ENCODE measurements around the gene MTPN. TPM values are rescaled to one million over a fixed set of nuclear protein-coding genes. Genes with fewer than 3 reads are reported as not detected.

Gene MTPN
- total RNA-seq, 1 donor from 2014 or later, result 173 TPM

DNA sequence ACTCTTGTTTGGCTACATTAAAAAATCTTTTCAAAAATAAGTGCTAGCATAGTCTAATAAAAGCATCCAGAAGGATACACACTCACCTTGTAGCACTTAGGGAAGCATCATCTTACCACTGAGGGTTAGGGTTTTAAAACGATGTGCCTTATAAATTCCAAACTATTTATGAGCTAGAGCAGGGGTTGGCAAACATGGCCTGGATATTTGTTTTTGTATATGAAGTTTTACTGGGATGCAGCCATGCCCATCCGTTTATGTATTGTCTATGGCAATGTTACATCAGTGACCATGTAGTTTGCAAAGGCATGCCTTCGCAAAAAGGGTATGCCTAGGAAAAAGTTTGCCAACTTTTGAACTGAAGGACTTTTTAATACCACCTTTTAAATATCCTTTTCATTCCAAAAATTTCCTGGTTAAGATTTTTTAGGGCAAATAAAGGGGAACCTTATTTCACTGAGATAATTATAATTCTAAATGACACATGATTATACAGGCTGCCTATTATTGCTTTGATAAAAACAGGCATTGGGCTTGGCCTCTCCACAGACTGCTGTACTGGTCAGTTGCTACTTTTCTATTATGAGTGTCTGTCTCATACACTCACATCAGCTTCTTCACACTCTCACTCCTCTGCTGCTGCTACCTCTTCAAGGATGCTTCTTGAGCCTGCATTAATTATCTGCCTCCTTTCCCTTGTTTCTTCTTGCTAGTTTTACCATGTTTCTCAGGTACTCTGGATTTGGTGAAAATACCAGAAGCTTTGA is 30.7 kb downstream of the MTPN start:
- Histone ChIP-seq H3K27me3 (ENCODE audit: insufficient read depth, low read length) (no peaks in the 10 kb centered on the region), H3K4me2 (ENCODE audit: low read length) (no peak overlapping the region), H3K27ac (ENCODE audit: low read depth, low read length) (no peak overlapping the region), H2AFZ (ENCODE audit: low read depth, low read length) (no peak overlapping the region), H3K9me3 (ENCODE audit: insufficient read depth, low read depth, low read length) (no peaks in the 10 kb centered on the region), H3K9ac (ENCODE audit: low read length) (no peak overlapping the region), H3K36me3 (ENCODE audit: insufficient read depth, low read length) (peaks cover 22% of the 10 kb centered on the region), H4K20me1 (ENCODE audit: insufficient read depth, low read length) (peaks cover 14% of the 10 kb centered on the region), H3K4me3 (ENCODE audit: insufficient read depth, low read depth, low read length) (no peak overlapping the region), H3K79me2 (ENCODE audit: insufficient read depth, low read length) (peaks cover 53% of the 10 kb centered on the region), H3K4me1 (ENCODE audit: insufficient read depth, low read length) (no peaks in the 10 kb centered on the region)
- no peak for DNase-seq (ENCODE audit: low read depth)
- Mint-ChIP-seq H3K4me1 (ENCODE audit: low read depth, unreplicated experiment) (peaks cover 7% of the 10 kb centered on the region), H3K9me3 (ENCODE audit: unreplicated experiment) (no peaks in the 10 kb centered on the region), H3K4me3 (ENCODE audit: unreplicated experiment) (no peak overlapping the region), H3K36me3 (ENCODE audit: low read depth, unreplicated experiment) (peaks cover 3% of the 10 kb centered on the region), H3K27me3 (ENCODE audit: low read depth, unreplicated experiment) (no peaks in the 10 kb centered on the region), H3K27ac (ENCODE audit: unreplicated experiment) (no peak overlapping the region)
- no peak for TF ChIP-seq EZH2 (IDR thresholded peaks at IDR 0.05; ENCODE audit: insufficient read depth, low read length)
- TF ChIP-seq, protein P1, sequence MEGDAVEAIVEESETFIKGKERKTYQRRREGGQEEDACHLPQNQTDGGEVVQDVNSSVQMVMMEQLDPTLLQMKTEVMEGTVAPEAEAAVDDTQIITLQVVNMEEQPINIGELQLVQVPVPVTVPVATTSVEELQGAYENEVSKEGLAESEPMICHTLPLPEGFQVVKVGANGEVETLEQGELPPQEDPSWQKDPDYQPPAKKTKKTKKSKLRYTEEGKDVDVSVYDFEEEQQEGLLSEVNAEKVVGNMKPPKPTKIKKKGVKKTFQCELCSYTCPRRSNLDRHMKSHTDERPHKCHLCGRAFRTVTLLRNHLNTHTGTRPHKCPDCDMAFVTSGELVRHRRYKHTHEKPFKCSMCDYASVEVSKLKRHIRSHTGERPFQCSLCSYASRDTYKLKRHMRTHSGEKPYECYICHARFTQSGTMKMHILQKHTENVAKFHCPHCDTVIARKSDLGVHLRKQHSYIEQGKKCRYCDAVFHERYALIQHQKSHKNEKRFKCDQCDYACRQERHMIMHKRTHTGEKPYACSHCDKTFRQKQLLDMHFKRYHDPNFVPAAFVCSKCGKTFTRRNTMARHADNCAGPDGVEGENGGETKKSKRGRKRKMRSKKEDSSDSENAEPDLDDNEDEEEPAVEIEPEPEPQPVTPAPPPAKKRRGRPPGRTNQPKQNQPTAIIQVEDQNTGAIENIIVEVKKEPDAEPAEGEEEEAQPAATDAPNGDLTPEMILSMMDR (IDR thresholded peaks at IDR 0.05; ENCODE audit: insufficient read depth, low read depth, low read length), result no peak
- no peak for FAIRE-seq

DNA sequence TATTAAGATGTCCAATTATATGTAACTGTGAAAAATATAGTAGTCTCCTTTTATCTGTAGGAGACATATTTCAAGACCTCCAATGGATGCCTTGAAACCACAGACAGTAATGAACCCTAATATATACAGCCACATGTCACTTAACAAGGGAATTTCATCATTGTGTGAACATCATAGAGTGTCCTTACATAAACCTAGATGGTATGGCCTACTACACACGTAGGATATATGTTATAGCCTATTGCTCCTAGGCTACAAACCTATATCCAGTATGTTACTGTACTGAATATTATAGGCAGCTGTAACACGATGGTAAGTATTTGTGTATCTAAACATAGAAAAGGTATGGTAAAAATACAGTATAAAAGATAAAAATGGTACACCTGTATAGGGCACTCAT is 32.4 kb downstream of the MTPN start:
- Mint-ChIP-seq H3K9me3 (ENCODE audit: unreplicated experiment) (no peaks in the 10 kb centered on the region), H3K27me3 (ENCODE audit: low read depth, unreplicated experiment) (no peaks in the 10 kb centered on the region), H3K36me3 (ENCODE audit: low read depth, unreplicated experiment) (no peaks in the 10 kb centered on the region), H3K4me1 (ENCODE audit: low read depth, unreplicated experiment) (peaks cover 7% of the 10 kb centered on the region), H3K4me3 (ENCODE audit: unreplicated experiment) (no peak overlapping the region), H3K27ac (ENCODE audit: unreplicated experiment) (no peak overlapping the region)
- DNase-seq (ENCODE audit: low read depth) (no peak), FAIRE-seq (no peak)
- Histone ChIP-seq H3K4me3 (ENCODE audit: insufficient read depth, low read depth, low read length) (no peak overlapping the region), H2AFZ (ENCODE audit: low read depth, low read length) (no peak overlapping the region), H3K4me1 (ENCODE audit: insufficient read depth, low read length) (no peaks in the 10 kb centered on the region), H3K36me3 (ENCODE audit: insufficient read depth, low read length) (peaks cover 7% of the 10 kb centered on the region), H3K79me2 (ENCODE audit: insufficient read depth, low read length) (peaks cover 62% of the 10 kb centered on the region), H3K9ac (ENCODE audit: low read length) (no peak overlapping the region), H3K4me2 (ENCODE audit: low read length) (no peak overlapping the region), H3K27ac (ENCODE audit: low read depth, low read length) (no peak overlapping the region), H3K27me3 (ENCODE audit: insufficient read depth, low read length) (no peaks in the 10 kb centered on the region), H4K20me1 (ENCODE audit: insufficient read depth, low read length) (peaks cover 18% of the 10 kb centered on the region), H3K9me3 (ENCODE audit: insufficient read depth, low read depth, low read length) (no peaks in the 10 kb centered on the region)
- no peak for TF ChIP-seq EZH2 (IDR thresholded peaks at IDR 0.05; ENCODE audit: insufficient read depth, low read length)
- TF ChIP-seq, protein P1 (IDR thresholded peaks at IDR 0.05; ENCODE audit: insufficient read depth, low read depth, low read length), result no peak
